T-helper 17 cell (primary cell): Measurements from ENCODE around the gene EBI3. TPM values are rescaled to one million over a fixed set of nuclear protein-coding genes. Genes with fewer than 3 reads are reported as not detected.

Experiments
- ATAC-seq: fragments of 150-1000 bp; cut with Tn5 transposase; 2 replicates; pipeline ENCODE4 v1.10.0; 2021; ENCODE audit warnings: mild to moderate bottlenecking, moderate library complexity
- DNase-seq, 3 donors: peaks; one replicate each; pipeline versions ENCODE4 v3.0.0 to v3.0.0-alpha.2; 2020 to 2021
- H3K9me3 ChIP-seq: one replicate; pipeline ENCODE4 v1.7.0; 2013; ENCODE audit warnings: low read length, mild to moderate bottlenecking; ENCODE audit not compliant: control insufficient read depth, poor library complexity, severe bottlenecking
- H3K27ac Mint-ChIP-seq: one replicate; pipeline ENCODE4 v1.8.0; 2022; ENCODE audit warnings: mild to moderate bottlenecking, moderate library complexity, mixed read lengths
- H3K27me3 Mint-ChIP-seq: one replicate; pipeline ENCODE4 v1.8.0; 2022; ENCODE audit warnings: mixed read lengths
- H3K36me3 Mint-ChIP-seq: one replicate; pipeline ENCODE4 v1.8.0; 2022; ENCODE audit warnings: low read depth, mixed read lengths
- H3K4me1 Mint-ChIP-seq: one replicate; pipeline ENCODE4 v1.8.0; 2022; ENCODE audit warnings: mild to moderate bottlenecking, mixed read lengths
- H3K4me3 Mint-ChIP-seq: one replicate; pipeline ENCODE4 v1.8.0; 2022; ENCODE audit warnings: mild to moderate bottlenecking, moderate library complexity, mixed read lengths
- total RNA-seq, 4 donors: library from RNA in 2 of 4; stranded (reverse) in 2 of 4; gene quantifications; one replicate each; pipeline ENCODE4 v1.2.3 and lab custom pipeline; 2022 to 2026

Gene EBI3
- total RNA-seq, 2 donors from 2014 or later, result not detected

GRCh38 chr19:4196009-4196408 lies 33.3 kb upstream of the EBI3 start:
- peaks cover 55% of the 10 kb centered on the region for H3K27me3 Mint-ChIP-seq
- H3K9me3 ChIP-seq, result no peaks in the 10 kb centered on the region
- ATAC-seq, result no peak
- H3K4me1 Mint-ChIP-seq, result peaks cover 15% of the 10 kb centered on the region
- peaks cover 13% of the 10 kb centered on the region for H3K36me3 Mint-ChIP-seq
- H3K4me3 Mint-ChIP-seq, result no peak overlapping the region
- no peak overlapping the region for H3K27ac Mint-ChIP-seq
- DNase-seq, result no peak

DNA sequence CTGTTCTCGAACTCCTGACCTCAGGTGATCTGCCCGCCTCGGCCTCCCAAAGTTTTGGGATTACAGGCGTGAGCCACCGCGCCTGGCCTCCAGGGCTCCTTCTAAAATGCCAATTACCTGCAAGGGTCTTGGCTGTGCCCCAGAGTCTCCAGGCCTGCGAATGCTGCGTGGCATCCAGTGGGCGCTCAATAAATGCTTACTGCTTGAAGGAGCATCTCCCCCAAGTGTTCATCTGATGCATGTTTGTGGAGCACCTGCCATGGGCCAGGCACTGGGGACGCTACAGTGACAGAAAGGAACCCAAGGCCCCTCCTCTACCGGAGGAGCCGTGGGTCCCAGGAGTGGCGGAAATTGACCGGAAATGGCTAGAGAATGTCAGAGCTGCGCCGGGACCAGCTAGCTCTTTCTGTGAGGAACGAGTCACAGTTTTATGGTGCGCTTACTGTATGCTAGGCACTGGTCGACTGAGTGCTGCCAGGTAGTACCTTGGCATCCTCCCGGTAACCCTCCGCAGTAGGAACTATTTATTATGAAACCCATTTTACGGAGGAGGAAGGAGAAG lies 32.7 kb upstream of the EBI3 start:
- no peak for DNase-seq
- Mint-ChIP-seq H3K4me1 (peaks cover 15% of the 10 kb centered on the region), H3K36me3 (peaks cover 13% of the 10 kb centered on the region), H3K27ac (no peak overlapping the region), H3K27me3 (peaks cover 54% of the 10 kb centered on the region), H3K4me3 (no peak overlapping the region)
- no peaks in the 10 kb centered on the region for H3K9me3 ChIP-seq
- ATAC-seq, result no peak

DNA sequence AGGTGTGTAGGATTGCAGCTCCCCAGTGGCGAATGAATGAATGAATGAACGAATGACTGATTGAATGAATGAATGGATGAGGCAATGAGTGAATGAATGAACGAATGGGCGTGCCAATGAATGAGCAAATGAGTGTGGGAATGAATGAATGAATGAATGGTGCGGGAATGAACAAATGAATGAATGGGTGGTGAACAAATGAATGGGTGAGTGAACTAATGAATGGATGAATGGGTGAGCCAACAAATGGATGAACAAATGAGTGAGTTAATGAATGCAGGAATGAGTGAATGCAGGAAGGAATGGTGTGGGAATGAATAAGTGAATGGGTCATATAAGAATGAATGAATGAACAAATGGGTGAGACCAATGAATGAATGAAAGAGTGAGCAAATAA lies 32.1 kb upstream of the EBI3 start:
- Mint-ChIP-seq H3K27ac (no peak overlapping the region), H3K4me3 (peak overlapping the region; percentile 15), H3K36me3 (peaks cover 13% of the 10 kb centered on the region), H3K4me1 (peaks cover 15% of the 10 kb centered on the region), H3K27me3 (peaks cover 54% of the 10 kb centered on the region)
- no peak for ATAC-seq
- H3K9me3 ChIP-seq, result no peaks in the 10 kb centered on the region
- no peak for DNase-seq

GRCh38 chr19:4197625-4198466 lies 31.5 kb upstream of the EBI3 start:
- Mint-ChIP-seq H3K4me3 (peak overlapping the region; percentile 4), H3K36me3 (peaks cover 13% of the 10 kb centered on the region), H3K27me3 (peaks cover 54% of the 10 kb centered on the region), H3K4me1 (peaks cover 15% of the 10 kb centered on the region), H3K27ac (no peak overlapping the region)
- ATAC-seq (no peak), DNase-seq (no peak)
- H3K9me3 ChIP-seq, result no peaks in the 10 kb centered on the region

GRCh38 chr19:4198467-4199126 lies 30.7 kb upstream of the EBI3 start:
- H3K9me3 ChIP-seq, result no peaks in the 10 kb centered on the region
- peaks cover 12% of the 10 kb centered on the region for H3K36me3 Mint-ChIP-seq
- peak overlapping the region; percentile 10 for H3K27ac Mint-ChIP-seq
- H3K4me1 Mint-ChIP-seq, result peaks cover 15% of the 10 kb centered on the region
- H3K4me3 Mint-ChIP-seq, result peak overlapping the region; percentile 47
- ATAC-seq, result no peak
- peaks cover 48% of the 10 kb centered on the region for H3K27me3 Mint-ChIP-seq
- DNase-seq, result no peak

DNA sequence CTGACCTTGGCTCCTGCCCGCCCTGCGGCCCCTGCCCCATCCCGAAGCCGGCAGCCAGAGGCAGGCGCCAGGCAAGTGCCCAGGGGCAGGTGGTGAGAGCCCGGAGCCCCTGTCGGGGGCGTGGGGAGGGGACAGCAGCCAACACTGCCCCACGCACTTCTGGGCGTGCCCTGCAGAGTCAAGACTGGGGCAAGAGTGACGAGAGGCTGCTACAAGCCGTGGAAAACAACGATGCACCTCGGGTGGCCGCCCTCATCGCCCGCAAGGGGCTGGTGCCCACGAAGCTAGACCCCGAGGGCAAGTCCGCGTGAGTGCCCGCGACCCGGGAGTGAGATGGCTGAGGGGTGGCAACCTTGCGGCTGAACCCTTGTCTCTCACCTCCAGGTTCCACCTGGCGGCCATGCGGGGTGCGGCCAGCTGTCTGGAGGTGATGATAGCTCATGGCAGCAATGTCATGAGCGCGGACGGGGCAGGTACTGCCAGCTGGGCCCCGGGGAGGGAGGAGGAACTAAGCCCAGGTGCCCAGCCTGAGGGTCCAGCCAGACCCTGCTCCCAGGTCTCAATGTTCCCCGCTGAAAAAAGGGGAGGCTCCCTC lies 29.5 kb upstream of the EBI3 start:
- no peak overlapping the region for H3K4me3 Mint-ChIP-seq
- peaks cover 40% of the 10 kb centered on the region for H3K27me3 Mint-ChIP-seq

DNA sequence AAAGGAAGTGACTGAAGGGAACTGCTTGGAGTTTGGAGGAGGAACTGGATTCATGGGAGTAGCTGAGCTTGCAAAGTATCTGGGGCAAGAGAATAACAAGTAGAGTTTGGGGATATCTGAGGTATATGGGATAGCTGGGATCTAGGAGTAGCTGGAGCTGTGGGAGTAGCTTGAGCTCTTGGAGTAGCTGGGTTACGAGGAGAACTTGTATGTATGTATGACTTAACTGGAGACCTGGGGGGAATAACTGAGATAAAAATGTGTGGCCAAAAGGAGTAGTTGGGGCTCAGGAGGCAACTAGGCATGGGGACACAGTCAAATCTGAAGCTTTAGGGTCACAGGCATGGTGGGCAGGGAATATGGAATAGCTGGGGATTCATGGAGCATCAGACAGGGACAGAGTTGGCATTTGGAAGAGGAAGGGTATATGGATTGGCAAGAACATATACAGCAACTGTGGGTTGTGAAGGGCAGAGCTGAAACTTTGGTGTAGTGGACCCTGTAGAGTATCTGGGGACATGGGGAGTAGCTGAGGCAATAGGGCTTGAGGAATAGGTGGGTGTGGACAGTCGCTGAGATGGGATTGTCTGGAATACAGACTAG lies 28.3 kb upstream of the EBI3 start:
- H3K27ac Mint-ChIP-seq, result no peak overlapping the region
- H3K4me1 Mint-ChIP-seq, result peaks cover 15% of the 10 kb centered on the region
- H3K36me3 Mint-ChIP-seq, result peaks cover 10% of the 10 kb centered on the region
- H3K27me3 Mint-ChIP-seq, result peaks cover 28% of the 10 kb centered on the region
- ATAC-seq, result no peak
- DNase-seq, result no peak
- H3K9me3 ChIP-seq, result no peaks in the 10 kb centered on the region
- H3K4me3 Mint-ChIP-seq, result no peak overlapping the region

More for the DNA sequence above, 29.5 kb upstream of the EBI3 start:
- ATAC-seq (no peak), DNase-seq (no peak)
- H3K9me3 ChIP-seq, result no peaks in the 10 kb centered on the region
- Mint-ChIP-seq H3K4me1 (peaks cover 15% of the 10 kb centered on the region), H3K36me3 (peaks cover 10% of the 10 kb centered on the region), H3K27ac (no peak overlapping the region)

GRCh38 chr19:4201798-4202197 lies 27.5 kb upstream of the EBI3 start:
- ATAC-seq, result no peak
- H3K4me3 Mint-ChIP-seq, result no peak overlapping the region
- H3K36me3 Mint-ChIP-seq, result peaks cover 10% of the 10 kb centered on the region
- DNase-seq, result no peak
- H3K4me1 Mint-ChIP-seq, result peaks cover 15% of the 10 kb centered on the region
- no peaks in the 10 kb centered on the region for H3K9me3 ChIP-seq
- peaks cover 22% of the 10 kb centered on the region for H3K27me3 Mint-ChIP-seq
- H3K27ac Mint-ChIP-seq, result no peak overlapping the region

GRCh38 chr19:4206818-4207484 lies 22.4 kb upstream of the EBI3 start:
- peaks cover 4% of the 10 kb centered on the region for H3K4me1 Mint-ChIP-seq
- H3K27ac Mint-ChIP-seq, result no peak overlapping the region
- peaks cover 5% of the 10 kb centered on the region for H3K27me3 Mint-ChIP-seq
- no peak for ATAC-seq
- H3K9me3 ChIP-seq, result no peaks in the 10 kb centered on the region
- DNase-seq, result no peak
- no peaks in the 10 kb centered on the region for H3K36me3 Mint-ChIP-seq
- no peak overlapping the region for H3K4me3 Mint-ChIP-seq

DNA sequence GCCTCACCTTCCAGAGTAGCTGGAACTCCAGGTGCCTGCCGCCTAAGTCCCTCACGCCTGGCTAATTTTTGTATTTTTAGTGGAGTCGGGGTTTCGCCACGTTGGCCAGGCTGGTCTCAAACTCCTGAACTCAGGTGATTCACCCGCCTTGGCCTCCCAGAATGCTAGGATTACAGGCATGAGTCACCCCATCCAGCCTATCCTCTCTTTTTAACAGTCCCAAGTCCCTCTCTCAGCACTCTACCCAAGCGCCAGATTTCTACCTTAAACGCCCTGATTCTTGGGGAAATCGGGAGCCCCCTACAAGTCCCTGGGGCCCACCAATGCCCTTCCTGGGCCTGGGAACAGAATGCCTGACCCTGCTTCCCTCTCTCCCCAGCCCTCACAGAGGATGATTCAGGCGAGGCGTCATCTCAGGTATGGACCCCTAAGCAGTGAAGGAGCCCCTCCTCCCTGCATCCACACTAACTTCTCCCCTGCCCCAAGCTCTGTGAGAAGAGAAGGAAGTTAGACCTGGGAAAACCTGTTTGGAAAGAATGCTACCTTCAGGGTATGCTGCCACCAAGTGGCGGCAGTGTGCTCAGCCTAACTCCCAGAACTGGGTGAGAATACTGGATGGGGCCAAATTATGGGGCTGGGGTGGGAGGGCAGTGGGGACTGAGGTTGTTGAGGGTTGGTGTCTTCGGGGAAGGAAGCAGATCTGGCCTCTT lies 20.8 kb upstream of the EBI3 start:
- Mint-ChIP-seq H3K4me1 (peaks cover 4% of the 10 kb centered on the region), H3K36me3 (no peaks in the 10 kb centered on the region), H3K27ac (no peak overlapping the region), H3K27me3 (peaks cover 5% of the 10 kb centered on the region), H3K4me3 (no peak overlapping the region)
- DNase-seq, result no peak
- H3K9me3 ChIP-seq, result no peaks in the 10 kb centered on the region
- no peak for ATAC-seq

DNA sequence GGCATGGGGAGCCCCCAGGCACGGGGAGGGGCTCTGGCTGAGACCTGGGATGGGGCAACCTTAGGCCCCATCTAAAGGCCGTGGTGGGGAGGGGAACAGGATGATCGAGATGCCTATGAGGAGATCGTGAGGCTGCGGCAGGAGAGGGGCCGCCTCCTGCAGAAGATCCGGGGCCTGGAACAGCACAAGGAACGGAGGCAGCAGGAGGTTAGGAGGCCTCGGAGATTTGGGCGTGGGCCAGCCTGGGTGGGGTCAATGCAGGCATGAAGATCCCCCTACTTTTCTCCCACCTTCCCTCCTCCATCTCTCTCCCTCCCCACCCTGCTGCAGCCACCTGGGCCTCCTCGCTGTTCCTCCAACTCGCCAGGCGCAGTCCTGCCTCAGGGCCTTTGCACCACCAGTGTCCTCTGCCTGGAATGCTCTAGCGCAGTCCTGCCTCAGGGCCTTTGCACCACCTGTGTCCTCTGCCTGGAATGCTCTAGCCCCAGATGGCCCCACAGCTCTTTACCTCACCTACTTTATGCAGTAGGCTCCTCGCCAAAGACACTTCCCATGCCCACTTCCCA lies 19.1 kb upstream of the EBI3 start:
- H3K27me3 Mint-ChIP-seq, result peaks cover 5% of the 10 kb centered on the region
- DNase-seq (no peak), ATAC-seq (no peak)
- H3K4me1 Mint-ChIP-seq, result peaks cover 8% of the 10 kb centered on the region
- H3K9me3 ChIP-seq, result no peaks in the 10 kb centered on the region
- H3K4me3 Mint-ChIP-seq, result no peak overlapping the region
- no peaks in the 10 kb centered on the region for H3K36me3 Mint-ChIP-seq
- no peak overlapping the region for H3K27ac Mint-ChIP-seq

- Mint-ChIP-seq H3K27ac (no peak overlapping the region), H3K4me3 (no peak overlapping the region), H3K36me3 (no peaks in the 10 kb centered on the region), H3K27me3 (no peaks in the 10 kb centered on the region), H3K4me1 (peaks cover 8% of the 10 kb centered on the region)
- H3K9me3 ChIP-seq, result no peaks in the 10 kb centered on the region
- DNase-seq (no peak), ATAC-seq (no peak)
Measured at GRCh38 chr19:4213116-4213515, 16.2 kb upstream of the EBI3 start.
